NB4 (cell line): ENCODE data around the gene CKLF.

Source experiments
- CTCF ChIP-seq: IDR thresholded peaks from one replicate; pipeline ENCODE4 v1.5.1; 2012; ENCODE audit warnings: low read depth, low read length
- MAX ChIP-seq: IDR thresholded peaks from 2 replicates; pipeline ENCODE4 v1.6.1; 2011; ENCODE audit warnings: low read depth, low read length
- POLR2A ChIP-seq: IDR thresholded peaks from 2 replicates; pipeline ENCODE4 v1.6.1; 2011; ENCODE audit warnings: mild to moderate bottlenecking; ENCODE audit not compliant: insufficient read length; ENCODE audit errors: extremely low read depth

GRCh38 chr16:66548068-66548467, 4.3 kb upstream of the CKLF start:
- TF ChIP-seq CTCF: no peak
- no peak for TF ChIP-seq POLR2A
- TF ChIP-seq MAX: no peak
